H1 (cell line): ENCODE measurements around the gene CYRIA. TPM values are rescaled to one million over a fixed set of nuclear protein-coding genes. Genes with fewer than 3 reads are reported as not detected.

Experiments
- CTCF ChIA-PET: fragments of 300-600 bp; sonication (Branson Sonifier 250); formaldehyde crosslinking; loops from one replicate; lab custom pipeline; 2021; ENCODE audit not compliant: partially characterized antibody; lab: Charles Lee
- POLR2A ChIA-PET: fragments of 300-600 bp; sonication (Branson Sonifier 250); formaldehyde crosslinking; loops from one replicate; lab custom pipeline; 2021; ENCODE audit warnings: inconsistent platforms; ENCODE audit not compliant: partially characterized antibody; lab: Charles Lee
- DNase-seq, 2 experiments: peaks; one replicate each; pipeline versions ENCODE4 v3.0.0 to v3.0.0-alpha.2; 2010 to 2022; ENCODE audit warnings: low spot score in 2 of 2, low read depth in 1 of 2, mixed read lengths in 1 of 2
- FAIRE-seq: peaks from 2 replicates; lab custom pipeline; 2011; peaks lifted over from hg19 to GRCh38; lab: Jason Lieb, UNC
- H2AFZ ChIP-seq: 2 replicates; pipeline ENCODE4 v1.8.1; 2012; ENCODE audit warnings: low read length, inconsistent platforms
- H2AK5ac ChIP-seq: 2 replicates; pipeline ENCODE4 v1.6.1; 2013; ENCODE audit warnings: low read depth, low read length
- H2BK120ac ChIP-seq: replicated peaks from 2 replicates; pipeline ENCODE3; 2013; ENCODE audit warnings: low read depth, low read length, inconsistent platforms
- H2BK12ac ChIP-seq: 2 replicates; pipeline ENCODE4 v1.6.1; 2013; ENCODE audit warnings: low read depth, low read length
- H2BK15ac ChIP-seq: 2 replicates; pipeline ENCODE4 v1.6.1; 2013; ENCODE audit warnings: low read length
- H2BK20ac ChIP-seq: 2 replicates; pipeline ENCODE4 v1.6.1; 2013; ENCODE audit warnings: low read length
- H2BK5ac ChIP-seq: 2 replicates; pipeline ENCODE4 v1.6.1; 2013; ENCODE audit warnings: low read depth, low read length
- H3K14ac ChIP-seq: 2 replicates; pipeline ENCODE4 v1.6.1; 2013; ENCODE audit warnings: inconsistent platforms; ENCODE audit not compliant: insufficient read length
- H3K18ac ChIP-seq: 2 replicates; pipeline ENCODE4 v1.6.1; 2013; ENCODE audit warnings: low read length; ENCODE audit errors: extremely low read depth
- H3K23ac ChIP-seq: 2 replicates; pipeline ENCODE4 v1.6.1; 2013; ENCODE audit warnings: inconsistent platforms; ENCODE audit not compliant: insufficient read length
- H3K23me2 ChIP-seq: 2 replicates; pipeline ENCODE4 v1.6.1; 2013; ENCODE audit warnings: low read depth, low read length
- H3K27ac ChIP-seq: 2 replicates; pipeline ENCODE4 v1.6.1; 2011; ENCODE audit warnings: low read depth, low read length, inconsistent platforms
- H3K27me3 ChIP-seq, 4 experiments: replicated peaks in 1 of 4; 1 replicate in 1 of 4; 2 replicates in 3 of 4; pipeline versions ENCODE4 v1.6.1 to v1.8.1; 2011 to 2013; ENCODE audit warnings: low read length in 3 of 4, mild to moderate bottlenecking in 3 of 4, inconsistent platforms in 2 of 4, mixed read lengths in 2 of 4, moderate library complexity in 1 of 4; ENCODE audit not compliant: control insufficient read depth in 3 of 4, insufficient read depth in 3 of 4; ENCODE audit errors: extremely low read depth in 1 of 4
- H3K36me3 ChIP-seq, 4 experiments: 2 replicates each; pipeline versions ENCODE4 v1.6.1 to v1.8.1; 2011 to 2013; ENCODE audit warnings: mild to moderate bottlenecking in 4 of 4, low read length in 3 of 4, moderate library complexity in 2 of 4, control low read depth in 1 of 4, inconsistent platforms in 1 of 4; ENCODE audit not compliant: insufficient read depth in 4 of 4, control insufficient read depth in 2 of 4
- H3K4ac ChIP-seq: replicated peaks from 2 replicates; pipeline ENCODE3; 2013; ENCODE audit warnings: low read length, low read depth, mixed read lengths, inconsistent platforms; ENCODE audit not compliant: insufficient read length
- H3K4me1 ChIP-seq, 4 experiments: replicated peaks in 1 of 4; 1 replicate in 1 of 4; 2 replicates in 3 of 4; pipeline versions ENCODE4 v1.6.1 to v1.8.1; 2011 to 2013; ENCODE audit warnings: low read length in 3 of 4, inconsistent platforms in 2 of 4, mixed read lengths in 1 of 4; ENCODE audit not compliant: insufficient read depth in 4 of 4, control insufficient read depth in 3 of 4
- H3K4me2 ChIP-seq, 2 experiments: 2 replicates each; pipeline versions ENCODE4 v1.6.1 to v1.8.1; 2011 to 2013; ENCODE audit warnings: low read depth in 2 of 2, low read length in 2 of 2, control low read depth in 1 of 2, inconsistent platforms in 1 of 2, mild to moderate bottlenecking in 1 of 2; ENCODE audit not compliant: insufficient read depth in 1 of 2
- H3K4me3 ChIP-seq, 4 experiments: fragments of 200-600, 300-600 bp in 1 of 4; sonication (generic), shearing (Covaris generic), sonication (Bioruptor Twin) in 1 of 4; 2 replicates each; pipeline versions ENCODE4 v1.5.1 to v1.8.1; 2011 to 2016; ENCODE audit warnings: low read length in 4 of 4, low read depth in 3 of 4, control low read depth in 2 of 4, inconsistent platforms in 2 of 4, mild to moderate bottlenecking in 2 of 4, mixed read lengths in 1 of 4, moderate library complexity in 1 of 4; ENCODE audit not compliant: insufficient read depth in 2 of 4; ENCODE audit errors: extremely low read depth in 1 of 4
- H3K56ac ChIP-seq: replicated peaks from 2 replicates; pipeline ENCODE3; 2013; ENCODE audit warnings: low read depth, mild to moderate bottlenecking, mixed read lengths, low read length, inconsistent platforms; ENCODE audit not compliant: insufficient read length
- H3K79me1 ChIP-seq: 2 replicates; pipeline ENCODE4 v1.6.1; 2013; ENCODE audit warnings: low read depth, low read length, control low read depth
- H3K79me2 ChIP-seq, 2 experiments: 2 replicates each; pipeline versions ENCODE4 v1.6.1 to v1.8.1; 2012 to 2013; ENCODE audit warnings: low read length in 2 of 2, mild to moderate bottlenecking in 2 of 2, inconsistent platforms in 1 of 2; ENCODE audit not compliant: insufficient read depth in 2 of 2, control insufficient read depth in 1 of 2
- H3K9ac ChIP-seq, 4 experiments: replicated peaks in 1 of 4; 1 replicate in 1 of 4; 2 replicates in 3 of 4; pipeline versions ENCODE4 v1.6.1 to v1.8.1; 2011 to 2013; ENCODE audit warnings: low read depth in 3 of 4, low read length in 3 of 4, control low read depth in 2 of 4, mild to moderate bottlenecking in 2 of 4, moderate library complexity in 2 of 4, inconsistent platforms in 1 of 4; ENCODE audit errors: extremely low read depth in 1 of 4
- H3K9me3 ChIP-seq, 2 experiments: 2 replicates each; pipeline versions ENCODE4 v1.6.1 to v1.8.1; 2012 to 2013; ENCODE audit warnings: mild to moderate bottlenecking in 2 of 2, moderate library complexity in 2 of 2, control low read depth in 1 of 2, inconsistent platforms in 1 of 2, low read depth in 1 of 2, low read length in 1 of 2, mixed read lengths in 1 of 2; ENCODE audit not compliant: insufficient read depth in 2 of 2
- H4K20me1 ChIP-seq, 2 experiments: replicated peaks in 1 of 2; 2 replicates each; pipeline versions ENCODE3 to v1.8.1; 2011 to 2013; ENCODE audit warnings: inconsistent platforms in 2 of 2, low read length in 2 of 2, mild to moderate bottlenecking in 1 of 2; ENCODE audit not compliant: insufficient read depth in 2 of 2, control insufficient read depth in 1 of 2
- H4K5ac ChIP-seq: 2 replicates; pipeline ENCODE4 v1.6.1; 2013; ENCODE audit warnings: low read length, low read depth, mixed read lengths, inconsistent platforms; ENCODE audit not compliant: insufficient read length
- H4K8ac ChIP-seq: 2 replicates; pipeline ENCODE4 v1.8.0; 2013; ENCODE audit warnings: mild to moderate bottlenecking, moderate library complexity, low read length, inconsistent platforms; ENCODE audit not compliant: insufficient read depth; ENCODE audit errors: extremely low read depth
- H4K91ac ChIP-seq: replicated peaks from 2 replicates; pipeline ENCODE3; 2013; ENCODE audit warnings: low read length, mixed read lengths, inconsistent platforms; ENCODE audit not compliant: insufficient read length
- ATF2 ChIP-seq: IDR thresholded peaks from 2 replicates; pipeline ENCODE4 v1.6.1; 2012; ENCODE audit warnings: low read length, inconsistent platforms
- HDAC2 ChIP-seq, 2 experiments: fragments of 300-600 bp in 1 of 2; sonication (generic) in 1 of 2; IDR thresholded peaks; 2 replicates each; pipeline ENCODE4 v1.6.1; 2011 to 2012; ENCODE audit warnings: low read depth in 2 of 2, low read length in 2 of 2, mild to moderate bottlenecking in 2 of 2, moderate library complexity in 2 of 2, borderline replicate concordance in 1 of 2, inconsistent platforms in 1 of 2
- HDAC6 ChIP-seq: IDR thresholded peaks from one replicate; pipeline ENCODE4 v1.7.1; 2012; ENCODE audit warnings: low read depth, mild to moderate bottlenecking, inconsistent platforms, low read length, moderate library complexity
- PHF8 ChIP-seq: fragments of 200-600 bp; sonication (generic); conservative IDR thresholded peaks from 2 replicates; pipeline ENCODE4 v1.7.1; 2012; ENCODE audit warnings: low read depth, mild to moderate bottlenecking, inconsistent platforms, low read length, moderate library complexity
- RXRA ChIP-seq: IDR thresholded peaks from 2 replicates; pipeline ENCODE4 v1.6.1; 2011; ENCODE audit warnings: low read depth, mild to moderate bottlenecking, low read length, moderate library complexity; ENCODE audit not compliant: insufficient read depth
- SIRT6 ChIP-seq: IDR thresholded peaks from one replicate; pipeline ENCODE4 v1.7.1; 2012; ENCODE audit warnings: low read length, inconsistent platforms
- SP1 ChIP-seq: IDR thresholded peaks from 2 replicates; pipeline ENCODE4 v1.6.1; 2011; ENCODE audit warnings: low read depth, low read length
- WGBS, 2 experiments: shearing (Covaris generic) in 1 of 2; methylation state at CpG; one replicate each; pipeline versions ENCODE4 v1.1.6 to v1.1.7; 2013 to 2015; ENCODE audit warnings: low lambda C conversion rate in 2 of 2, mixed read lengths in 2 of 2, inconsistent platforms in 1 of 2, low coverage in 1 of 2, missing lambda C conversion rate in 1 of 2; ENCODE audit not compliant: insufficient replicate concordance in 2 of 2, insufficient coverage in 1 of 2, insufficient read length in 1 of 2; ENCODE audit errors: extremely low coverage in 1 of 2, missing lambda C conversion rate in 1 of 2; 5-methylcytosine and 5-hydroxymethylcytosine counted together
- polyA plus RNA-seq, 7 experiments: library from polyadenylated mRNA; depleted of rRNA in 3 of 7; stranded (reverse) in 5 of 7; unstranded in 2 of 7; fragments of >200 nt in 5 of 7; fragments of 200-250 nt in 2 of 7; gene quantifications; 1 replicate in 5 of 7; 2 replicates in 1 of 7; 4 replicates in 1 of 7; pipeline versions ENCODE4 v1.2.1 to v1.2.3, GENCODE V29; 2011 to 2013; ENCODE audit warnings: missing spikeins in 2 of 7, mixed read lengths in 2 of 7
- total RNA-seq: library from RNA; stranded (reverse); fragmentation: NEBNext Ultra II Directional; extraction: Animal tissue kit (Norgen Biotek cat#: 25700); gene quantifications from 2 replicates; pipeline ENCODE4 v1.2.1, GENCODE V29; 2021

CYRIA gene
- total and polyA plus RNA-seq, 2 of the 8 experiments (the other 6 are each of a cell fraction or from before 2014, with no cell fraction given) = 1.5 to 9.8 TPM

DNA sequence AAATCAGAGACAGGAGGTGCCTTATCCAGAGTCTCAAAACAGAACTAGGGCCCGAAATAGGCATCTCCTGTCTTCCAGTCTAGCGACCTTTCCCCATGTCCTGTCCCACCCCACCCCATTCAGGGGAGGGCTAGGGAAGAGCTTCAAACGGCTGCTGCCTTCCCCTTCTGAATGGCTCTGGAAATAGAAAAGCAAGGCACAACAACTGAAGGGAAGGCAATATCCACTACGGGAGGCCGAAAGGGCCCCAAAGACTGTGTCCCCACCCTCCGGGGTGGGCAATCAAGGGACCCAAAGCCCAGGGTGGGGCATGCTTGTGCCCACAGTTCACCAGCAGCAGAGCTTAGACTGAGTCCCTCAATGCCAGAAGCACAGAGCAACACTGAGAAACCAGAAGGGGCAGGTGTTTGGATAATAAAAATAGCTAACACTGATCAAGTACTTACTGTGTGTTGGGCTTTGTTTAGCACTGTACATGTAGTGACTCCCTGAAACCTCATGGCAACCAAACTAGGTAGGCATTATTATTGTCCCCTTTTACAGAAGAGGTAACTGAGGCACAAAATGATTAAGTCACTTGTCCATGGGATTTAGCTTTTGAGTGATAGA, 38.5 kb downstream of the CYRIA start:
- H4K91ac ChIP-seq = no peak overlapping the region
- H3K23ac ChIP-seq = no peak overlapping the region
- no peaks in the 10 kb centered on the region for H3K27me3 ChIP-seq
- no peak overlapping the region for H3K9ac ChIP-seq
- no peak overlapping the region for H2BK15ac ChIP-seq
- no peaks in the 10 kb centered on the region for H3K23me2 ChIP-seq
- H2BK20ac ChIP-seq = no peak overlapping the region
- H4K5ac ChIP-seq = no peak overlapping the region
- no peaks in the 10 kb centered on the region for H3K79me2 ChIP-seq
- H2AFZ ChIP-seq = no peak overlapping the region
- H2BK120ac ChIP-seq = no peak overlapping the region
- H3K79me1 ChIP-seq = peaks cover 4% of the 10 kb centered on the region
- H3K9me3 ChIP-seq = no peaks in the 10 kb centered on the region
- H3K4me2 ChIP-seq = no peak overlapping the region
- H2AK5ac ChIP-seq = no peak overlapping the region
- no peak overlapping the region for H3K14ac ChIP-seq
- FAIRE-seq (no peak), DNase-seq (no peak)
- H3K4ac ChIP-seq = no peak overlapping the region
- TF ChIP-seq ATF2 (no peak), PHF8 (no peak), RXRA (no peak), HDAC6 (no peak), SIRT6 (no peak), HDAC2 (IDR thresholded peaks at IDR 0.05; ENCODE audit: borderline replicate concordance in 1 of 2, low read depth in 2 of 2, low read length in 2 of 2) (no peak), SP1 (no peak)
- ChIA-PET CTCF (interaction anchor here (0.8 to 13.4 kb wide), 8 partner anchors 9 to 129 kb away, joined by 3 to 208 read pairs (median 6); no protein-coding TSS in a partner anchor), POLR2A (interaction anchor here (1.0 kb wide), 1 partner anchor 9 kb away, joined by 3 read pairs; no protein-coding TSS in a partner anchor)
- H3K4me1 ChIP-seq = peaks cover 0 to 6% (median 4%) of the 10 kb centered on the region in 4 experiments; a peak in 5 of 7 replicates
- no peak overlapping the region for H4K8ac ChIP-seq
- H3K4me3 ChIP-seq = no peak overlapping the region
- no peaks in the 10 kb centered on the region for H3K36me3 ChIP-seq
- H3K27ac ChIP-seq = no peak overlapping the region
- H2BK12ac ChIP-seq = no peak overlapping the region
- WGBS, 2 experiments = 90% methylated on average over 6 of the region's 6 CpGs; no CpG with 5 or more reads in 1 of the 2 experiments
- H4K20me1 ChIP-seq = no peaks in the 10 kb centered on the region
- H3K56ac ChIP-seq = no peak overlapping the region
- H3K18ac ChIP-seq = no peak overlapping the region
- no peak overlapping the region for H2BK5ac ChIP-seq
